NCI-H2081 treated with DMSO at 0.1 percent for 48 hours (cell line): Measurements from ENCODE around the gene KLHL6.
A peak's percentile ranks its signal among the peaks of the same experiment; 100 is the strongest.

Experiments
- DNase-seq: peaks from one replicate; lab custom pipeline; 2025; lab: John Stamatoyannopoulos, UW

KLHL6 gene

GRCh38 chr3:183506674-183507320, 48.7 kb downstream of the KLHL6 start:
- no peak for DNase-seq

GRCh38 chr3:183504597-183504996, 50.9 kb downstream of the KLHL6 start:
- DNase-seq = no peak

- DNase-seq = no peak
Measured at GRCh38 chr3:183503746-183504145, 51.8 kb downstream of the KLHL6 start.

GRCh38 chr3:183502237-183503181, 53.0 kb downstream of the KLHL6 start:
- DNase-seq = peak; percentile 66

GRCh38 chr3:183500981-183501704, 54.4 kb downstream of the KLHL6 start:
- DNase-seq = no peak

- DNase-seq = no peak
Measured at GRCh38 chr3:183500319-183500718, 55.2 kb downstream of the KLHL6 start.

GRCh38 chr3:183498634-183499033, 56.9 kb downstream of the KLHL6 start:
- DNase-seq = no peak

GRCh38 chr3:183497313-183497712, 58.2 kb downstream of the KLHL6 start:
- no peak for DNase-seq

GRCh38 chr3:183496311-183496710, 59.2 kb downstream of the KLHL6 start:
- no peak for DNase-seq

- DNase-seq = peak; percentile 44
Measured at GRCh38 chr3:183494341-183494740, 61.2 kb downstream of the KLHL6 start.

- no peak for DNase-seq
Measured at GRCh38 chr3:183493296-183494045, 62.0 kb downstream of the KLHL6 start.

GRCh38 chr3:183492849-183493179, 62.7 kb downstream of the KLHL6 start:
- DNase-seq = no peak

GRCh38 chr3:183491923-183492848, 63.3 kb downstream of the KLHL6 start:
- no peak for DNase-seq

GRCh38 chr3:183491109-183491922, 64.2 kb downstream of the KLHL6 start:
- DNase-seq = no peak

GRCh38 chr3:183490653-183491052, 64.9 kb downstream of the KLHL6 start:
- DNase-seq = peak; percentile 55

- DNase-seq = no peak
Measured at GRCh38 chr3:183490211-183490601, 65.3 kb downstream of the KLHL6 start.

GRCh38 chr3:183489455-183490210, 65.9 kb downstream of the KLHL6 start:
- no peak for DNase-seq

- DNase-seq = no peak
Measured at GRCh38 chr3:183488343-183488742, 67.2 kb downstream of the KLHL6 start.

GRCh38 chr3:183487896-183488295, 67.6 kb downstream of the KLHL6 start:
- DNase-seq = no peak
